ENCODE data around the gene SLC35F6.
A peak's percentile ranks its signal among the peaks of the same experiment; 100 is the strongest.

The SLC35F6 gene

GRCh38 chr2:26764078-26764887 is at the start of gene SLC35F6:
SLC35F6 (plus strand) TSS chr2:26764284; CDS start chr2:26764350, 66 bp downstream.
- peak; percentile 82 to 84 for DNase-seq

- DNase-seq = no peak
Measured at GRCh38 chr2:26715528-26716270, 48.4 kb upstream of the SLC35F6 start.

- DNase-seq = no peak
Measured at GRCh38 chr2:26716340-26716739, 47.7 kb upstream of the SLC35F6 start.

- no peak for DNase-seq
Measured at GRCh38 chr2:26716769-26717168, 47.3 kb upstream of the SLC35F6 start.

- DNase-seq = no peak
Measured at GRCh38 chr2:26717362-26717761, 46.7 kb upstream of the SLC35F6 start.

- no peak for DNase-seq
Measured at GRCh38 chr2:26718949-26719686, 45.0 kb upstream of the SLC35F6 start.

- no peak for DNase-seq
Measured at GRCh38 chr2:26720322-26721114, 43.6 kb upstream of the SLC35F6 start.

- DNase-seq = no peak
Measured at GRCh38 chr2:26721115-26722032, 42.7 kb upstream of the SLC35F6 start.

- no peak for DNase-seq
Measured at GRCh38 chr2:26722328-26722727, 41.8 kb upstream of the SLC35F6 start.

GRCh38 chr2:26722911-26723310 is 41.2 kb upstream of the SLC35F6 start:
- no peak for DNase-seq

GRCh38 chr2:26723475-26723874 is 40.6 kb upstream of the SLC35F6 start:
- DNase-seq = no peak

GRCh38 chr2:26723991-26724750 is 39.9 kb upstream of the SLC35F6 start:
- no peak for DNase-seq

GRCh38 chr2:26724784-26725520 is 39.1 kb upstream of the SLC35F6 start:
- no peak for DNase-seq

- DNase-seq = no peak
Measured at GRCh38 chr2:26725521-26725820, 38.6 kb upstream of the SLC35F6 start.

- no peak for DNase-seq
Measured at GRCh38 chr2:26726228-26726627, 37.9 kb upstream of the SLC35F6 start.

GRCh38 chr2:26727641-26728561 is 36.2 kb upstream of the SLC35F6 start:
- peak in 1 of 2 donors; percentile 21 for DNase-seq

GRCh38 chr2:26729311-26729710 is 34.8 kb upstream of the SLC35F6 start:
- DNase-seq = no peak

- no peak for DNase-seq
Measured at GRCh38 chr2:26730549-26731344, 33.3 kb upstream of the SLC35F6 start.
